CD14-positive monocyte (primary cell): ENCODE data around the gene ACSBG1. TPM values are rescaled to one million over a fixed set of nuclear protein-coding genes. Genes with fewer than 3 reads are reported as not detected.

Experiments used
- DNase-seq, 3 donors: peaks; one replicate each; pipeline ENCODE4 v3.0.0-alpha.2; 2011 to 2022
- H2AFZ ChIP-seq: 2 replicates; pipeline ENCODE4 v1.6.0; 2012; ENCODE audit warnings: mild to moderate bottlenecking, low read depth, low read length, inconsistent platforms; ENCODE audit not compliant: insufficient read depth, poor library complexity, severe bottlenecking
- H3K27ac ChIP-seq, 2 donors: 1 replicate in 1 of 2; 2 replicates in 1 of 2; pipeline ENCODE4 v1.5.1; 2012 to 2013; ENCODE audit warnings: low read length in 2 of 2, control low read depth in 1 of 2, inconsistent platforms in 1 of 2, low read depth in 1 of 2, mild to moderate bottlenecking in 1 of 2
- H3K27me3 ChIP-seq, 2 donors: one replicate each; pipeline versions ENCODE4 v1.6.0 to v1.6.1; 2011 to 2013; ENCODE audit warnings: low read length in 2 of 2; ENCODE audit not compliant: control insufficient read depth in 2 of 2, insufficient read depth in 2 of 2
- H3K36me3 ChIP-seq, 2 donors: replicated peaks in 1 of 2; 1 replicate in 1 of 2; 2 replicates in 1 of 2; pipeline versions ENCODE4 v1.5.1 to v1.6.1; 2012 to 2013; ENCODE audit warnings: low read length in 2 of 2, control low read depth in 1 of 2, inconsistent platforms in 1 of 2, mild to moderate bottlenecking in 1 of 2; ENCODE audit not compliant: insufficient read depth in 2 of 2, control insufficient read depth in 1 of 2
- H3K4me1 ChIP-seq, 2 donors: 1 replicate in 1 of 2; 2 replicates in 1 of 2; pipeline versions ENCODE4 v1.5.1 to v1.6.1; 2012 to 2013; ENCODE audit warnings: low read length in 2 of 2, control low read depth in 1 of 2, inconsistent platforms in 1 of 2, mild to moderate bottlenecking in 1 of 2, moderate library complexity in 1 of 2; ENCODE audit not compliant: insufficient read depth in 2 of 2, control insufficient read depth in 1 of 2
- H3K4me2 ChIP-seq: replicated peaks from 2 replicates; pipeline ENCODE3; 2012; ENCODE audit warnings: low read length, moderate library complexity, mild to moderate bottlenecking; ENCODE audit not compliant: poor library complexity, severe bottlenecking; ENCODE audit errors: extremely low read depth
- H3K4me3 ChIP-seq, 3 experiments: fragments of 200-600 bp in 1 of 3; sonication (generic) in 1 of 3; replicated peaks in 1 of 3; 1 replicate in 2 of 3; 2 replicates in 1 of 3; pipeline ENCODE4 v1.5.1; 2011 to 2013; ENCODE audit warnings: low read length in 3 of 3, mild to moderate bottlenecking in 3 of 3, control low read depth in 2 of 3, low read depth in 2 of 3, inconsistent platforms in 1 of 3, moderate library complexity in 1 of 3
- H3K79me2 ChIP-seq: 2 replicates; pipeline ENCODE4 v1.6.0; 2012; ENCODE audit warnings: mild to moderate bottlenecking, control low read depth, inconsistent platforms, low read length, moderate library complexity; ENCODE audit not compliant: insufficient read depth
- H3K9ac ChIP-seq: 2 replicates; pipeline ENCODE4 v1.6.0; 2017; ENCODE audit warnings: low read length, mild to moderate bottlenecking; ENCODE audit not compliant: insufficient read depth, poor library complexity, severe bottlenecking
- H3K9me3 ChIP-seq, 2 donors: replicated peaks in 1 of 2; 1 replicate in 1 of 2; 2 replicates in 1 of 2; pipeline versions ENCODE4 v1.5.1 to v1.6.1; 2012 to 2013; ENCODE audit warnings: low read length in 2 of 2, control low read depth in 1 of 2; ENCODE audit not compliant: control insufficient read depth in 1 of 2, insufficient read depth in 1 of 2
- H4K20me1 ChIP-seq: 2 replicates; pipeline ENCODE4 v1.6.0; 2012; ENCODE audit warnings: mild to moderate bottlenecking, low read length, control low read depth, moderate library complexity; ENCODE audit not compliant: insufficient read depth
- H3K27ac Mint-ChIP-seq, 7 donors: one replicate each; pipeline ENCODE4 v1.8.0; 2020; ENCODE audit warnings: mild to moderate bottlenecking in 7 of 7, mixed read lengths in 7 of 7, moderate library complexity in 6 of 7, inconsistent platforms in 2 of 7
- H3K27me3 Mint-ChIP-seq, 3 donors: one replicate each; pipeline ENCODE4 v1.8.0; 2021 to 2022; ENCODE audit warnings: low read depth in 3 of 3, mild to moderate bottlenecking in 3 of 3, mixed read lengths in 3 of 3, moderate library complexity in 3 of 3, inconsistent platforms in 1 of 3
- H3K36me3 Mint-ChIP-seq, 2 donors: one replicate each; pipeline ENCODE4 v1.8.0; 2020; ENCODE audit warnings: mixed read lengths in 2 of 2, inconsistent platforms in 1 of 2, mild to moderate bottlenecking in 1 of 2
- H3K4me1 Mint-ChIP-seq: one replicate; pipeline ENCODE4 v1.8.0; 2020; ENCODE audit warnings: mild to moderate bottlenecking, mixed read lengths
- H3K4me3 Mint-ChIP-seq, 2 donors: one replicate each; pipeline ENCODE4 v1.8.0; 2020; ENCODE audit warnings: mild to moderate bottlenecking in 2 of 2, mixed read lengths in 2 of 2, moderate library complexity in 1 of 2
- H3K9me3 Mint-ChIP-seq, 7 donors: one replicate each; pipeline ENCODE4 v1.8.0; 2020 to 2022; ENCODE audit warnings: mixed read lengths in 7 of 7, mild to moderate bottlenecking in 6 of 7, moderate library complexity in 6 of 7, inconsistent platforms in 2 of 7
- WGBS: methylation state at CpG from one replicate; pipeline ENCODE4 v1.1.5; 2013; ENCODE audit warnings: missing lambda C conversion rate; ENCODE audit not compliant: insufficient coverage; 5-methylcytosine and 5-hydroxymethylcytosine counted together
- intact Hi-C, 2 donors: fragments of 100-400 bp; cut with micrococcal nuclease; formaldehyde crosslinking; loops; one replicate each; pipeline versions ENCODE4 v1.15.0 to v1.15.1; 2023
- polyA plus RNA-seq, 3 donors: library from polyadenylated mRNA; depleted of rRNA in 1 of 3; unstranded in 2 of 3; stranded (reverse) in 1 of 3; fragments of 300-500 nt in 2 of 3; fragments of >200 nt in 1 of 3; fragmentation: Illumina TruSeq in 2 of 3; gene quantifications; 1 replicate in 2 of 3; 2 replicates in 1 of 3; pipeline ENCODE4 v1.2.3, GENCODE V29; 2012 to 2021
- TF ChIP-seq, protein P1 (sequence below): fragments of 200-600 bp; IDR thresholded peaks from one replicate; pipeline ENCODE4 v1.8.0; 2022; ENCODE audit warnings: antibody characterized with exemption, mild to moderate bottlenecking

ACSBG1 gene
- polyA plus RNA-seq, 3 donors, result 0.01 TPM; not detected in 2

DNA sequence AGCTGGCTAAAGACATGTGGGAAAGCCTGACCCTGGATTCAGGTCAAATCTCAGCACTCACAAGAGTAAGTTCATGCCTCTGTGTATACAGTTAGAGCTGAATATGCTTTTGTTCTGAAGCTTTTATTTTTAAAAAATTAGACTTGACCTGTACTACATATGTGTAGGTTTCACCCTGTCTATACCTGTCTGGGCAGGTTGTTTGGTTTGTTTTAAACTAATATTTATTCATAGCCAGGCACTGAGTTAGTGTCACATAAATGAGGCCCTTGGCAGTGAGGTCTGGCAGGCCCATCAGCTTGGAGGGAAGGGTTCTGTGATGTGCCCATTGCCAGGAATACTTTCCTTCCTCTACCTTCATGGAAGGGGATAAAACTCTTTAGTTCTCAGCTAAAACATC is 31.9 kb upstream of the ACSBG1 start:
- no peak overlapping the region for H2AFZ ChIP-seq
- H3K4me3 Mint-ChIP-seq, result no peak overlapping the region
- no peak for DNase-seq
- H3K4me2 ChIP-seq, result no peak overlapping the region
- H4K20me1 ChIP-seq, result no peaks in the 10 kb centered on the region
- no peaks in the 10 kb centered on the region for H3K9me3 Mint-ChIP-seq
- intact Hi-C loops, result no loop called here
- peaks cover 15% of the 10 kb centered on the region for H3K79me2 ChIP-seq
- H3K27ac Mint-ChIP-seq, result peak overlapping the region in 2 of 7 donors; percentile 8 to 43
- peaks cover 0 to 2% (median 0%) of the 10 kb centered on the region in 3 donors for H3K27me3 Mint-ChIP-seq
- peaks cover 11 to 19% of the 10 kb centered on the region in 2 donors for H3K4me1 ChIP-seq
- no peak overlapping the region for H3K9ac ChIP-seq
- H3K27ac ChIP-seq, result no peak overlapping the region
- peaks cover 1 to 12% of the 10 kb centered on the region in 2 donors for H3K36me3 ChIP-seq
- no peaks in the 10 kb centered on the region for H3K9me3 ChIP-seq
- no peak overlapping the region for H3K4me3 ChIP-seq
- H3K36me3 Mint-ChIP-seq, result peaks cover 11 to 17% of the 10 kb centered on the region in 2 donors
- H3K4me1 Mint-ChIP-seq, result peaks cover 19% of the 10 kb centered on the region
- no peaks in the 10 kb centered on the region for H3K27me3 ChIP-seq
- TF ChIP-seq, protein P1, sequence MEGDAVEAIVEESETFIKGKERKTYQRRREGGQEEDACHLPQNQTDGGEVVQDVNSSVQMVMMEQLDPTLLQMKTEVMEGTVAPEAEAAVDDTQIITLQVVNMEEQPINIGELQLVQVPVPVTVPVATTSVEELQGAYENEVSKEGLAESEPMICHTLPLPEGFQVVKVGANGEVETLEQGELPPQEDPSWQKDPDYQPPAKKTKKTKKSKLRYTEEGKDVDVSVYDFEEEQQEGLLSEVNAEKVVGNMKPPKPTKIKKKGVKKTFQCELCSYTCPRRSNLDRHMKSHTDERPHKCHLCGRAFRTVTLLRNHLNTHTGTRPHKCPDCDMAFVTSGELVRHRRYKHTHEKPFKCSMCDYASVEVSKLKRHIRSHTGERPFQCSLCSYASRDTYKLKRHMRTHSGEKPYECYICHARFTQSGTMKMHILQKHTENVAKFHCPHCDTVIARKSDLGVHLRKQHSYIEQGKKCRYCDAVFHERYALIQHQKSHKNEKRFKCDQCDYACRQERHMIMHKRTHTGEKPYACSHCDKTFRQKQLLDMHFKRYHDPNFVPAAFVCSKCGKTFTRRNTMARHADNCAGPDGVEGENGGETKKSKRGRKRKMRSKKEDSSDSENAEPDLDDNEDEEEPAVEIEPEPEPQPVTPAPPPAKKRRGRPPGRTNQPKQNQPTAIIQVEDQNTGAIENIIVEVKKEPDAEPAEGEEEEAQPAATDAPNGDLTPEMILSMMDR, result no peak

DNA sequence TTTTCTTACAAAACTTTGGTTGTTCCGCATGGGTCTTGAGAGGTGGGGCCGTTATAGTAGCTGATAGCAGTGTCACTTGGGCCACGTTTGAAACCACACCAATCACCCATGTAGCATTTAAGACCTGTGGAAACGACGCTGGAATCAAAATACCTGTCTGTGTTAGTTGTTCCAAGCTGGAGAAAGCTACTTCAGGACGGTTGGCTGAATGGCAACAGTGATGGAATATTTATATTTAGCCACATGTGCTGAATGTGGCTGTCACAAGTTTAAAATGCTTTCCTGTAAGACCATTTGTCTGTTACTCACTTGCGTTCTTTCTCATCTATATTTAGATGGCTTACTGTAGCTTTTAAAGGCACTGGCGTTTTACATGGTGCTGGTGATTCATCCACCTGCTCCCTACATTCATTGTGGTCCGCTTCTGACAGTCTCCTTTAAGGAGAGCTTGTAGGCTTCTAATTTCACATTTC is 31.4 kb upstream of the ACSBG1 start:
- DNase-seq, result no peak
- Histone ChIP-seq H3K79me2 (peaks cover 15% of the 10 kb centered on the region), H3K4me1 (peaks cover 11 to 19% of the 10 kb centered on the region in 2 donors), H3K4me2 (peak overlapping the region; percentile 95), H4K20me1 (no peaks in the 10 kb centered on the region), H3K27ac (no peak overlapping the region), H3K27me3 (no peaks in the 10 kb centered on the region), H3K9me3 (no peaks in the 10 kb centered on the region), H2AFZ (no peak overlapping the region), H3K4me3 (peak overlapping the region in 1 of 3 experiments; percentile 83), H3K9ac (no peak overlapping the region), H3K36me3 (peaks cover 0 to 7% of the 10 kb centered on the region in 2 donors)
- intact Hi-C loops, result no loop called here
- H3K9me3 Mint-ChIP-seq, result no peaks in the 10 kb centered on the region
- H3K36me3 Mint-ChIP-seq, result peaks cover 9 to 12% of the 10 kb centered on the region in 2 donors
- H3K27me3 Mint-ChIP-seq, result peaks cover 0 to 2% (median 0%) of the 10 kb centered on the region in 3 donors
- peaks cover 19% of the 10 kb centered on the region for H3K4me1 Mint-ChIP-seq
- TF ChIP-seq, protein P1, result no peak
- peak overlapping the region in 2 of 7 donors; percentile 43 to 59 for H3K27ac Mint-ChIP-seq
- whole genome bisulfite sequencing, result no CpG with 5 or more reads among the region's 9 CpGs
- peak overlapping the region in 1 of 2 donors; percentile 84 for H3K4me3 Mint-ChIP-seq
